GM12892 (cell line): ENCODE measurements around the gene ZP4.
"Not testable (repeated sequence)": the region's sequence is repeated elsewhere in the genome, so short reads cannot be mapped to it uniquely, and the experiment has no call there.

Source experiments
- DNase-seq: peaks from one replicate; pipeline ENCODE4 v3.0.0; 2011; ENCODE audit not compliant: insufficient read length
- FAIRE-seq: peaks from 2 replicates; lab custom pipeline; 2011; peaks lifted over from hg19 to GRCh38; lab: Jason Lieb, UNC
- POLR2A ChIP-seq: IDR thresholded peaks from 2 replicates; pipeline ENCODE4 v1.6.1; 2011; ENCODE audit warnings: low read depth, low read length, control low read depth
- POLR2AphosphoS5 ChIP-seq: IDR thresholded peaks from 2 replicates; pipeline ENCODE4 v1.6.1; 2011; ENCODE audit warnings: low read depth, low read length, control low read depth
- TAF1 ChIP-seq: IDR thresholded peaks from 2 replicates; pipeline ENCODE4 v1.6.1; 2011; ENCODE audit warnings: low read depth, mild to moderate bottlenecking, control low read depth, low read length, borderline replicate concordance

Gene ZP4

DNA sequence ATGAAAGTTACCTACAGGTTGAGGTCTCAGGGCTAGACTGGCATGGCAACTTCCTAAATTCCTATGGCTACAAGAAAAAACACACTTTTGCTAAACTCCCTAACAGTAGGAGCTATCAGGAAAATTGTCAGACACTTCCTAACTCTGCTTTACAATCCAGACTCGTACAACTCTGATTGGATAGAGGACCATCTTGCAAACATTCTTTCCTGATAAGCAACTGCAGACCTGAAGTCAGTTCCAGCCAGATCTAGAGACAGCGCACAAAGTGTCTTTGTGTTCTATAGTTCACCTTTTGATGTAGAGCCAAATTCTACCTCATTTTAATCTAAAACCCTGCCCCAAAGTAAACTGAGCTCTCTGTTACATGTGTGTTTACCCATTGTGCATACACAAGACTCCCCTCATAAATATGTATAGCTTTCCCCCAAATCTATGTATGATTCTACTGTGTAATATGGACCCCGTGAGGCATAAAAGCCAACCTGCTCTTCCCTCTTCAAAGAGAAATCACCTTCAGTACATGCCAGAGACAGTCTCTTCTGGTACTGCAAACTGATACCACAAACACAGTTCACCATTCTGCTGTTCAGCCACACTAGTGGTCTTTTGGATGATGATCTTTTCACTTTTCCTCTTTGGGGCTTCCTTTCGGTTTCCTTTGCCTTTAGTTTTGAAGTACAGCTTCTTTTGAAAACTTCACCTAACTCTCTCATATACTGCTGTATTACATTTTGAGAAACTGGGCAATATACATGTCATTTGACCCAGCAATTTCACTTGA is 21.7 kb downstream of the ZP4 start:
- DNase-seq (no peak), FAIRE-seq (no peak)
- TF ChIP-seq TAF1 (no peak), POLR2AphosphoS5 (no peak), POLR2A (no peak)

DNA sequence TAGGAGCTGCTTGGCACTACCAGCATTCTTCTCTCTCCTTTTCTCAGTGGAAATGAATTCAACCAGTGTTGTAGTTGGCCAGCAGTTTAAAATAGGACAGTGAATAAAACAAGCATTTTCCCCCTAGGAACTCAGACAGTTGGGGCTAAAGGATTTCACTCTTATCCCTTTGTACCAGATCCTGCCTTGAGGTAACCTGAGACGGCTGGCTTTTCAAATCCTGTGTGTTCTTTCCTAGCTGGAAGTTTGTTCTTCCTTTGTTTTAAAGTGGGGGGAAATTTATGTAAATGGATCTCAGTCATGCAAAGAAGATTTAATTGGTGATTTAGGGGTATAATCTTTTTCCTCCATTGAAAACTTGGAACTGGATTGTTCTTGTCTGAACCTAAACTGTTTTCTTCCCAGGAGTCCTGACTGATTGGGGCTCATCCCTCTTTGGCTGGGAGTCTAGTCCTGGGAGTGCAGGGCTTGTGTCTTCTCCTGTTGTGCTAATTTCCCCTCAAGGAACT is 23.3 kb downstream of the ZP4 start:
- DNase-seq = no peak
- FAIRE-seq = no peak
- TF ChIP-seq POLR2A = no peak
- no peak for TF ChIP-seq POLR2AphosphoS5
- TF ChIP-seq TAF1 = no peak

DNA sequence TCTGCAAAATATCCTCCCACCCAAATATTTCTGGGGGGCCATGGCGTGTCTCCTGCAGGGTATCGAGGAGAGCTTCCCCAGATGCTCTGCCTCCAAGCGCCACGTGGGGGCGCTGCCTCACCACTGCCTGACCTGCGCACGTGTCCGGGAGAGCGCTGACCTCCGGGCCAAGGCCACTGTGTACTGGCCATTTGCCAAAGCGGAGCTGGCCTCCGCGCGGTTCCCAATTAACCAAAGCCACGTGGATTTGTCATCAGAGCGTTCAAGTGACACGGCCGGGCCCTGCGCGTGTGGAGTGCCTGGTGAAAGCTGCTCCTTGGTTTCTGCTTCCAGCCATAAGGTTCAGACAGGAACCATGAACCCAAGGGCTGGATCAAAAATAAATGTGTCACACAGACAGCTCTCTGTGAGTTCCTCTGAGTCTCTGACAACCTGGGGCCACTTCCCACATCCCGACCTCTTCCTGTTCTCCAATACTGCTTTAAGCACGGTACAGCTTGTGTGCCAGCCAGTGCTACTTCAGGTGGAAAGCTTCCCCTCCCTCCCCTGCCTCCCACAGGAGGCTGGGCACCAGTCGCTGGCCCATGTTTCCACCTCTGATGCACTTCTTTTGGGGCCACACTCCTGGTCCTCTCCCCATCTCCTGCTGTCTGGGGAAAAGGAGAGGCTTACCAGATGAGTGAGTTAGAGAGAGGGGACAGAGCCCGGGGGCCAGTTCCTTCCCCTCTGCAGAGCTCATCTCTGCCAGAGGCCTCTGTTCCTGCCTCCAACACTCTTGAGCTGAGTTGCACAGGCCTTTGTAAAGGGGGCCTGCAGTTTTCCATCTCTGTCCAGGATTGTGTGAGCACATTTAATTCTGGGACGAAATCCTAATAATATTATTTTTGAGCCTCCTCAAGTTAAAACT is 26.1 kb downstream of the ZP4 start:
- no peak for TF ChIP-seq POLR2A
- TF ChIP-seq TAF1 = no peak
- no peak for TF ChIP-seq POLR2AphosphoS5
- FAIRE-seq (no peak), DNase-seq (peak; percentile 14)

DNA sequence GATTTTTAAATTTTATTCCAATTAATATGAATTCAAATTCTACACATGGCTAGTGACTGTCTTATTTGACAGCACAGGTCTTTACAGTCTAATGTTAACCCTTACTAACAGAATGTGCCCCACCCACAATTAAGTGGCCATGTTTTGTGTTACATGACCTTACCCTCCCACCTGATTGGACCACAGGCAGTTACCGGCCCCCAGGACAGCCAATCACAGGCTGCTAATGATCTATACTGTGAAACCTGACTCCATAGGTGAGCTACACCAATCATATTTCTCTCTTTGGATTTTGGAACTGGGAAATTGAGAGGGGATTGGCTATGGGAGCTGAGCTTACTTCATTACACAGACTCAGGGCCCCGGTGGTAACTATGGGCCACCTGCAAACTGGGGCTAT is 27.5 kb downstream of the ZP4 start:
- TF ChIP-seq POLR2A = no peak
- no peak for TF ChIP-seq TAF1
- TF ChIP-seq POLR2AphosphoS5 = no peak
- DNase-seq (no peak), FAIRE-seq (no peak)

DNA sequence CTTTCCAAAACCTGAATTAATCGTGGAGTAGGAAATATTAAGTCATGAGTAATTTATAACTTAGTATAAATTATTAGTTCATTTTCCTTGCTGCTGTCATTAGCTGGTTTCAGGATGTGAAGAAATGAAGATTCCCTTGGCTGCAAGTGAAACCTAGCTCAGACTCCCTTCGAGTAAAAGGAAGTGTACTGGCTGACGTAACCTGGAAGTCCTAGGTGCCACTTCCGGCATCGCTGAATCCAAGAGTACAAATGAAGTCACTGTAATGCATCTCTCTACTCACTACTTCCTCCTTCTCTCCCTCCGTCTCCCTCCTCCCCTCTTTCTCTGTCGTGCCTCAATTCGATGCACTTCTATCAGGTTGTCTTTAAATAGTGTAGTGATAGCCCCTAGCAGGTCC is 28.8 kb downstream of the ZP4 start:
- no peak for FAIRE-seq
- DNase-seq = no peak
- TF ChIP-seq POLR2AphosphoS5 (no peak), POLR2A (no peak), TAF1 (no peak)

DNA sequence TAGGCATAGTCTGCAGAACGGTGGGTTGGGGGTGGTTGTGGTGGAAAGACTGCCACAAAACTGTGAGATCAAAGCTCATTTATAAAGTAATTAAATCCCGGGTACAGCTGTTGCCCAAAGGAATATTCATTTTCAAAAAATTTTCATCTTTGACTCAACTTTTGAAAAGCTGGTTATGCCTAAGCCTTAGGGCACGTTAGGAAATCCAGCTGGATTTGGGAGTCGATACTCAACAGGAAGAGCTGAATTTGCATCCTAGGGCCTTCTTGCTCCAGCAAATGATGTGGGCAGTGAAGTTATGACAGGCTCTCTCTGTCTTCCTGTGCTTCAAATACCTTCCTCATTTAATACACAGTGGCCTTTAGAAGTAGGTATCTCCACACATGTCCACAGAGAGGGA is 31.7 kb downstream of the ZP4 start:
- no peak for FAIRE-seq

DNA sequence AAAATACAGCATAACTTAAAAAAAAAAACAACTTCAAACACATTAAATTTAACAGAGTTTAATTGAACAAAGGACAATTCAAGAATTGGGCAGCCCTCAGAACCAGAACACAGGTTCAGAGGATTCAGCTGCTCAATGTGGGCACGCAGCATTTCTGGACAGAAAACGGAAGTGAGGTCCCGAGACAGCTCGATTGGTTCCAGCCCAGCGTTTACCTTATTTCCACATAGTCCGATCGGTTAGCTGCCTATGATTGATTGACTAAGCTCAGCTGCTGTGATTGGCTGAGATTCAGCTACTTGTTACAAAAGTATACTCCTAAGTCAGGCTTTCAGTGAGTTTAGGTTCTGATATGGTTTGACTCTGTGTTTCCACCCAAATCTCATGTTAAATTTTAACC is 33.3 kb downstream of the ZP4 start:
- DNase-seq (no peak), FAIRE-seq (no peak)
- TF ChIP-seq TAF1 (no peak), POLR2A (no peak), POLR2AphosphoS5 (no peak)

More for the DNA sequence above, 31.7 kb downstream of the ZP4 start:
- no peak for TF ChIP-seq TAF1
- no peak for DNase-seq

DNA sequence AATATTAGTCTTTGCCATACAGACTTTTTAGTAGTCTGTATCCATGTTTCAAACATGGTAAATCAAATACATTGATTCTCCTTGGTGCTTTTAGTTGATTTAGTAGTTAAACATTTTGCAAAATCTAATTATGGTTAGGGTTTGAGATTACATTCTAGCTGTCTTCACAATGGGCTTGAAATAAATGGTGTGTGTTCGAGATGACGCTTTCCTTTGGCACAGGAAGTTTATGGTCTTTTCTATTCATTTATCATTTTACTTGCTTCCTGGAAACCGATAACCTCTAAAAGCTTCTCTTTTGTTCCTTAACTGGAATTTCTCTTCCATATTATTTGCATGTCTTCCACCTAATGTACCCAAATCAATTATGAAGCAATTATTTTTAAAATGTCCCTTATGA is 38.4 kb downstream of the ZP4 start:
- no peak for FAIRE-seq
- TF ChIP-seq POLR2A = no peak
- no peak for TF ChIP-seq TAF1
- TF ChIP-seq POLR2AphosphoS5 = no peak
- no peak for DNase-seq

DNA sequence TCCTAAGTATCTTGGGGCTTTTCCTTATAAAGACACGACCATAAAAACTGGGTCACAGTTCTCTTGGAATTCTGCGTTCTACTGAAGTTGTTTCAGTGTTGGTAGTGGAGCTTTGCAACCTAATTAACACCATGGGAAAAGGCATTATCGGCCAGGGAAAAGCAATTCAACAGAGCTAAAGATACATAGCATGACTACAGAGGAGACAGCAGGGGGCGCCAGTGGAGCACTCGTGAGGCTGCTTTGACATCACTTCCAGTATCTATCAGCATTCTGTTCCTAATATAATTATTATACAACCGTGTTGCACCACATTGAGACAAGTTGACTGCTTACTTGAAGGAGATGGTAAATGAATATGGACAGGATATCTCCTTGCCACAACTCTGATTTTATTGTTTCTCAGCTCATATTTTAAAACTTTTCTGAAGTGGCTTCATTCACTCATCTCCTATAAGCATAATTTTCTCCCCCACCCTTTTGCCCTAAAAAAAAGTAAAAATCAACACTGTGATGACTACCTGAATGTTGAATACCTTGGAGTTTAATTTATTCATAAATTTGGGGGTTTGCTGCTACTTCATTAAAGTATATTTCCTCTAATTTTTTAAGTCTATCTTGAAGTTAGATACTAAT is 39.4 kb downstream of the ZP4 start:
- TF ChIP-seq POLR2AphosphoS5 = no peak
- TF ChIP-seq POLR2A = no peak
- TF ChIP-seq TAF1 = no peak
- no peak for FAIRE-seq
- DNase-seq = no peak

DNA sequence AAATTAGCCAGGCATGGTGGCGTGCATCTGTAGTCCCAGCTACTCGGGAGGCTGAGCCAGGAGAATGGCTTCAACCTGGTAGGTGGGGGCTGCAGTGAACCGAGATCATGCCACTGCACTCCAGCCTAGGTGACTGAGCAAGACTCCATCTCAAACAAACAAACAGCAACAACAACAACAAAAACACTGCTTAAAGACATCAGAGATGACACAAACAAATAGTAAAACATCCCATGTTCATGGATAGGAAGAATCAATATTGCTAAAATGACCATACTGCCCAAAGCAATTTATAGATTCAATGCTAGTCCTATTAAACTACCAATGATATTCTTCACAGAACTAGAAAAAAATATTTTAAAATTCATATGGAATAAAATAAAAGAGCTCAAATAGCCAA is 47.2 kb downstream of the ZP4 start:
- not testable (repeated sequence) for DNase-seq, FAIRE-seq

DNA sequence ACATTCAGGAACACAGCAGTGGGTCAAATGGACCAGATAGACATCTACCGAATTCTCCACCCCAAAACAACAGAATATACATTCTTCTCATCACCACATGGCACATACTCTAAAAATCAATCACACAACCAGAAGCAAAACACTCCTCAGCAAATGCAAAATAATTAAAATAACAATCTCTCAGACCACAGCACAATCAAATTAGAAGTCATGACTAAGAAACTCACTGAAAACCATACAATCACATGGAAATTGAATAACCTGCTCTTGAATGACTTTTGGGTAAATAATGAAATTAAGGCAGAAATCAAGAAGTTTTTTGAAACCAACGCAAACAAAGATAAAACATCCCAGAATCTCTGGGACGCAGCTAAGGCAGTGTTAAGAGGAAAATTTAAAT is 49.2 kb downstream of the ZP4 start:
- FAIRE-seq (no peak), DNase-seq (no peak)
- no peak for TF ChIP-seq POLR2A
- TF ChIP-seq TAF1 = no peak
- TF ChIP-seq POLR2AphosphoS5 = no peak
